Skeletal muscle tissue (tissue), 4 donors: ENCODE results near the gene OSBPL3. TPM values are rescaled to one million over a fixed set of nuclear protein-coding genes. Genes with fewer than 3 reads are reported as not detected.

Experiments
- H3K27ac ChIP-seq: one replicate; pipeline ENCODE4 v1.7.0; 2013; ENCODE audit warnings: mild to moderate bottlenecking, low read depth, low read length, inconsistent platforms
- H3K27me3 ChIP-seq, 3 donors: one replicate each; pipeline ENCODE4 v1.7.0; 2013; ENCODE audit warnings: low read length in 3 of 3; ENCODE audit not compliant: control insufficient read depth in 3 of 3, insufficient read depth in 3 of 3
- H3K36me3 ChIP-seq, 3 donors: one replicate each; pipeline ENCODE4 v1.7.0; 2013; ENCODE audit warnings: low read length in 3 of 3; ENCODE audit not compliant: control insufficient read depth in 3 of 3, insufficient read depth in 3 of 3
- H3K4me1 ChIP-seq, 3 donors: one replicate each; pipeline ENCODE4 v1.7.0; 2013; ENCODE audit warnings: low read length in 3 of 3, mild to moderate bottlenecking in 3 of 3; ENCODE audit not compliant: control insufficient read depth in 3 of 3, insufficient read depth in 3 of 3
- H3K4me3 ChIP-seq, 3 donors: one replicate each; pipeline ENCODE4 v1.7.0; 2013; ENCODE audit warnings: low read length in 3 of 3
- H3K9ac ChIP-seq, 3 donors: one replicate each; pipeline ENCODE4 v1.7.0; 2013; ENCODE audit warnings: low read length in 3 of 3, mild to moderate bottlenecking in 3 of 3, moderate library complexity in 2 of 3, low read depth in 1 of 3
- H3K9me3 ChIP-seq, 3 donors: one replicate each; pipeline ENCODE4 v1.7.0; 2013; ENCODE audit warnings: low read length in 3 of 3; ENCODE audit not compliant: control insufficient read depth in 3 of 3
- total RNA-seq: library from RNA; depleted of rRNA; stranded (reverse); fragments of >200 nt; gene quantifications from one replicate; pipeline ENCODE4 v1.2.3, GENCODE V29; 2014
- donor health status: Osteomylitis.

Gene OSBPL3
- total RNA-seq, 1 donor from 2014 or later, result 2.6 TPM

- H3K4me3 ChIP-seq, result peak overlapping the region in 1 of 3 donors; percentile 5
- no peak overlapping the region for H3K27ac ChIP-seq
- H3K27me3 ChIP-seq, result no peaks in the 10 kb centered on the region
- no peaks in the 10 kb centered on the region for H3K36me3 ChIP-seq
- H3K4me1 ChIP-seq, result peaks cover 4 to 11% (median 7%) of the 10 kb centered on the region in 3 donors
- no peak overlapping the region for H3K9ac ChIP-seq
- no peaks in the 10 kb centered on the region for H3K9me3 ChIP-seq
Observed at GRCh38 chr7:24877790-24878311, 102.1 kb downstream of the OSBPL3 start.

- Histone ChIP-seq H3K9ac (no peak overlapping the region), H3K36me3 (peaks cover 0 to 2% (median 0%) of the 10 kb centered on the region in 3 donors), H3K9me3 (no peaks in the 10 kb centered on the region), H3K27me3 (no peaks in the 10 kb centered on the region), H3K27ac (no peak overlapping the region), H3K4me1 (peaks cover 3 to 7% (median 7%) of the 10 kb centered on the region in 3 donors), H3K4me3 (no peak overlapping the region)
Observed at GRCh38 chr7:24874791-24875190, 105.2 kb downstream of the OSBPL3 start.

- Histone ChIP-seq H3K36me3 (peaks cover 0 to 2% (median 0%) of the 10 kb centered on the region in 3 donors), H3K9me3 (no peaks in the 10 kb centered on the region), H3K27ac (no peak overlapping the region), H3K4me1 (peaks cover 3 to 7% (median 7%) of the 10 kb centered on the region in 3 donors), H3K4me3 (no peak overlapping the region), H3K9ac (no peak overlapping the region), H3K27me3 (no peaks in the 10 kb centered on the region)
Observed at GRCh38 chr7:24873944-24874343, 106.0 kb downstream of the OSBPL3 start.

- H3K27me3 ChIP-seq, result no peaks in the 10 kb centered on the region
- H3K4me3 ChIP-seq, result no peak overlapping the region
- no peak overlapping the region for H3K9ac ChIP-seq
- H3K4me1 ChIP-seq, result peaks cover 0 to 3% (median 0%) of the 10 kb centered on the region in 3 donors
- no peaks in the 10 kb centered on the region for H3K9me3 ChIP-seq
- H3K36me3 ChIP-seq, result peaks cover 0 to 2% (median 0%) of the 10 kb centered on the region in 3 donors
- H3K27ac ChIP-seq, result no peak overlapping the region
Observed at GRCh38 chr7:24871770-24872169, 108.2 kb downstream of the OSBPL3 start.

GRCh38 chr7:24870766-24871165 lies 109.2 kb downstream of the OSBPL3 start:
- Histone ChIP-seq H3K9me3 (no peaks in the 10 kb centered on the region), H3K27ac (no peak overlapping the region), H3K36me3 (peaks cover 0 to 5% (median 0%) of the 10 kb centered on the region in 3 donors), H3K4me1 (peaks cover 0 to 3% (median 0%) of the 10 kb centered on the region in 3 donors), H3K27me3 (no peaks in the 10 kb centered on the region), H3K9ac (no peak overlapping the region), H3K4me3 (no peak overlapping the region)

GRCh38 chr7:24869572-24869971 lies 110.4 kb downstream of the OSBPL3 start:
- peaks cover 0 to 5% (median 0%) of the 10 kb centered on the region in 3 donors for H3K36me3 ChIP-seq

GRCh38 chr7:24868741-24869140 lies 111.2 kb downstream of the OSBPL3 start:
- Histone ChIP-seq H3K36me3 (peaks cover 0 to 5% (median 0%) of the 10 kb centered on the region in 3 donors), H3K9me3 (no peaks in the 10 kb centered on the region), H3K4me1 (no peaks in the 10 kb centered on the region), H3K9ac (no peak overlapping the region), H3K27me3 (no peaks in the 10 kb centered on the region), H3K4me3 (no peak overlapping the region), H3K27ac (no peak overlapping the region)

More at GRCh38 chr7:24869572-24869971, 110.4 kb downstream of the OSBPL3 start:
- Histone ChIP-seq H3K27ac (no peak overlapping the region), H3K4me3 (no peak overlapping the region), H3K9ac (no peak overlapping the region), H3K4me1 (no peaks in the 10 kb centered on the region), H3K9me3 (no peaks in the 10 kb centered on the region), H3K27me3 (no peaks in the 10 kb centered on the region)

GRCh38 chr7:24866004-24866615 lies 113.9 kb downstream of the OSBPL3 start:
- Histone ChIP-seq H3K4me3 (no peak overlapping the region), H3K36me3 (peaks cover 0 to 9% (median 0%) of the 10 kb centered on the region in 3 donors), H3K9me3 (no peaks in the 10 kb centered on the region), H3K27ac (no peak overlapping the region), H3K4me1 (no peaks in the 10 kb centered on the region), H3K27me3 (no peaks in the 10 kb centered on the region), H3K9ac (no peak overlapping the region)

GRCh38 chr7:24864214-24864817 lies 115.7 kb downstream of the OSBPL3 start:
- Histone ChIP-seq H3K4me1 (no peaks in the 10 kb centered on the region), H3K4me3 (no peak overlapping the region), H3K36me3 (peaks cover 0 to 7% (median 0%) of the 10 kb centered on the region in 3 donors), H3K9me3 (no peaks in the 10 kb centered on the region), H3K27ac (no peak overlapping the region), H3K27me3 (no peaks in the 10 kb centered on the region), H3K9ac (no peak overlapping the region)

- Histone ChIP-seq H3K4me3 (no peak overlapping the region), H3K9ac (no peak overlapping the region), H3K27me3 (no peaks in the 10 kb centered on the region), H3K9me3 (no peaks in the 10 kb centered on the region), H3K36me3 (peaks cover 0 to 7% (median 0%) of the 10 kb centered on the region in 3 donors), H3K4me1 (no peaks in the 10 kb centered on the region), H3K27ac (no peak overlapping the region)
Observed at GRCh38 chr7:24863626-24864025, 116.4 kb downstream of the OSBPL3 start.
